ENCODE results near the gene TPM3. TPM values are rescaled to one million over a fixed set of nuclear protein-coding genes. Genes with fewer than 3 reads are reported as not detected.
"Not testable (repeated sequence)": the region's sequence is repeated elsewhere in the genome, so short reads cannot be mapped to it uniquely, and the experiment has no call there.

TPM3 gene
- polyA plus RNA-seq, 1 donor from 2014 or later: 356 TPM

DNA sequence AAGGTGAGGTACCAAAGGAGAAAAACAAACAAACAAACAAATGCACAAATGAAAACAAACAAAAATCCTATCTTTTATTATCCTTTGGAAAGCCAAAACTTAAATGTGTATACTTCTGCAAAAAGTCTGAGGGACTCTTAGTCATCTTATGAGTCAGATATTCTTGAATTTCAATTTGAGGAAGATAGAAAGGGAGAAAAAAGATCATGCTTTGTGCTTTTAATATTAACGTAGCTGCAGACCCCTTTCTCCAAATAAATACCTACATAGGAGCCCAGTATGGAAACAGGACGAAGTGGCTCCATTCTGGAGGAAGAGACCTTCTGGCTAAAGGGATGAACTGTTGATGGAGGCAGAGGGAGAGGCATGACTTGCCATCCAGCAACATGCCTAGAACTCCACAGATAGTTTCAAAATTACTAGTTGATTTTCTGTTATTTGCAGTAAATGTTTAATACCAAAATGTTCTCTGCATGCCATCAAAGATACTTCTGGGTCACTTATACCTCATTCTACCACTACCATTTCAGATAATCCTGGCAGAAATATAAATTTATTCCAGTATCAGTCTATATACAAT, 62.4 kb downstream of the TPM3 start:
- Histone ChIP-seq H3K9me2 (ENCODE audit: insufficient read depth, low read length) (no peaks in the 10 kb centered on the region), H3K27ac (ENCODE audit: low read length) (no peak overlapping the region), H3K27me3 (ENCODE audit: insufficient read depth, low read depth, low read length) (no peaks in the 10 kb centered on the region), H3K4me2 (ENCODE audit: low read length) (no peak overlapping the region), H3K36me3 (ENCODE audit: insufficient read depth, low read length) (no peaks in the 10 kb centered on the region), H3K9ac (ENCODE audit: low read length) (no peak overlapping the region), H4K20me1 (ENCODE audit: insufficient read depth) (no peaks in the 10 kb centered on the region), H3K9me3 (ENCODE audit: low read length) (no peaks in the 10 kb centered on the region), H3F3A (ENCODE audit: insufficient read depth, low read length, poor library complexity, severe bottlenecking) (no peaks in the 10 kb centered on the region), H2AFZ (ENCODE audit: low read depth, low read length) (no peak overlapping the region), H3K4me3 (ENCODE audit: low read length) (no peak overlapping the region), H3K79me2 (replicated peaks; ENCODE audit: insufficient read depth, low read length) (no peaks in the 10 kb centered on the region)
- no peak for TF ChIP-seq TAF1 (IDR thresholded peaks at IDR 0.05; ENCODE audit: low read depth)
- TF ChIP-seq SMC3 (conservative IDR thresholded peaks at IDR 0.05; ENCODE audit: poor library complexity): no peak
- TF ChIP-seq, protein P1, sequence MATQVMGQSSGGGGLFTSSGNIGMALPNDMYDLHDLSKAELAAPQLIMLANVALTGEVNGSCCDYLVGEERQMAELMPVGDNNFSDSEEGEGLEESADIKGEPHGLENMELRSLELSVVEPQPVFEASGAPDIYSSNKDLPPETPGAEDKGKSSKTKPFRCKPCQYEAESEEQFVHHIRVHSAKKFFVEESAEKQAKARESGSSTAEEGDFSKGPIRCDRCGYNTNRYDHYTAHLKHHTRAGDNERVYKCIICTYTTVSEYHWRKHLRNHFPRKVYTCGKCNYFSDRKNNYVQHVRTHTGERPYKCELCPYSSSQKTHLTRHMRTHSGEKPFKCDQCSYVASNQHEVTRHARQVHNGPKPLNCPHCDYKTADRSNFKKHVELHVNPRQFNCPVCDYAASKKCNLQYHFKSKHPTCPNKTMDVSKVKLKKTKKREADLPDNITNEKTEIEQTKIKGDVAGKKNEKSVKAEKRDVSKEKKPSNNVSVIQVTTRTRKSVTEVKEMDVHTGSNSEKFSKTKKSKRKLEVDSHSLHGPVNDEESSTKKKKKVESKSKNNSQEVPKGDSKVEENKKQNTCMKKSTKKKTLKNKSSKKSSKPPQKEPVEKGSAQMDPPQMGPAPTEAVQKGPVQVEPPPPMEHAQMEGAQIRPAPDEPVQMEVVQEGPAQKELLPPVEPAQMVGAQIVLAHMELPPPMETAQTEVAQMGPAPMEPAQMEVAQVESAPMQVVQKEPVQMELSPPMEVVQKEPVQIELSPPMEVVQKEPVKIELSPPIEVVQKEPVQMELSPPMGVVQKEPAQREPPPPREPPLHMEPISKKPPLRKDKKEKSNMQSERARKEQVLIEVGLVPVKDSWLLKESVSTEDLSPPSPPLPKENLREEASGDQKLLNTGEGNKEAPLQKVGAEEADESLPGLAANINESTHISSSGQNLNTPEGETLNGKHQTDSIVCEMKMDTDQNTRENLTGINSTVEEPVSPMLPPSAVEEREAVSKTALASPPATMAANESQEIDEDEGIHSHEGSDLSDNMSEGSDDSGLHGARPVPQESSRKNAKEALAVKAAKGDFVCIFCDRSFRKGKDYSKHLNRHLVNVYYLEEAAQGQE (IDR thresholded peaks at IDR 0.05; ENCODE audit: borderline replicate concordance): no peak
- TF ChIP-seq EP300 (conservative IDR thresholded peaks at IDR 0.05; ENCODE audit: poor library complexity, severe bottlenecking): no peak
- TF ChIP-seq, protein P2, sequence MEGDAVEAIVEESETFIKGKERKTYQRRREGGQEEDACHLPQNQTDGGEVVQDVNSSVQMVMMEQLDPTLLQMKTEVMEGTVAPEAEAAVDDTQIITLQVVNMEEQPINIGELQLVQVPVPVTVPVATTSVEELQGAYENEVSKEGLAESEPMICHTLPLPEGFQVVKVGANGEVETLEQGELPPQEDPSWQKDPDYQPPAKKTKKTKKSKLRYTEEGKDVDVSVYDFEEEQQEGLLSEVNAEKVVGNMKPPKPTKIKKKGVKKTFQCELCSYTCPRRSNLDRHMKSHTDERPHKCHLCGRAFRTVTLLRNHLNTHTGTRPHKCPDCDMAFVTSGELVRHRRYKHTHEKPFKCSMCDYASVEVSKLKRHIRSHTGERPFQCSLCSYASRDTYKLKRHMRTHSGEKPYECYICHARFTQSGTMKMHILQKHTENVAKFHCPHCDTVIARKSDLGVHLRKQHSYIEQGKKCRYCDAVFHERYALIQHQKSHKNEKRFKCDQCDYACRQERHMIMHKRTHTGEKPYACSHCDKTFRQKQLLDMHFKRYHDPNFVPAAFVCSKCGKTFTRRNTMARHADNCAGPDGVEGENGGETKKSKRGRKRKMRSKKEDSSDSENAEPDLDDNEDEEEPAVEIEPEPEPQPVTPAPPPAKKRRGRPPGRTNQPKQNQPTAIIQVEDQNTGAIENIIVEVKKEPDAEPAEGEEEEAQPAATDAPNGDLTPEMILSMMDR (IDR thresholded peaks at IDR 0.05; ENCODE audit: poor library complexity, severe bottlenecking): no peak
- no peak for TF ChIP-seq EZH2 (IDR thresholded peaks at IDR 0.05; ENCODE audit: borderline replicate concordance, insufficient read depth, low read length, poor library complexity, severe bottlenecking)
- no peak for TF ChIP-seq RAD21 (conservative IDR thresholded peaks at IDR 0.05)
- no peak for TF ChIP-seq MXI1 (conservative IDR thresholded peaks at IDR 0.05; ENCODE audit: poor library complexity, severe bottlenecking)
- TF ChIP-seq POLR2AphosphoS5 (IDR thresholded peaks at IDR 0.05): no peak

DNA sequence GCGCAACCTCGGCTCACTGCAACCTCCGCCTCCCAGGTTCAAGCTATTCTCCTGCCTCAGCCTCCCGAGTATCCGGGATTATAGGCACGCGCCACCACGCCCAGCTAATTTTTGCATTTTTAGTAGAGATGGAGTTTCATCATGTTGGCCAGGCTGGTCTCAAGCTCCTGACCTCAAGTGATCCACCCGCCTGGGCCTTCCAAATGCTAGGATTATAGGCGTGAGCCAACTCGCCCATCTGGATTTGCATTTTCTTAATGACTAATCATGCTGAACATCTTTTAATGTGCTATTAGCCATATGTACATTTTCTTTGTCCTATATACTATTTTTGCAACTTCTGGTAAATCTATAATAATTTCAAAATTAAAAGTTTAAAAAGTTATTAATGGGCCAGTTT, 68.7 kb downstream of the TPM3 start:
- not testable (repeated sequence) for H3K79me2 ChIP-seq (replicated peaks; ENCODE audit: insufficient read depth, low read length); H3K4me2 ChIP-seq (ENCODE audit: low read length); H3K4me3 ChIP-seq (ENCODE audit: low read length); H3K27me3 ChIP-seq (ENCODE audit: insufficient read depth, low read depth, low read length); H3F3A ChIP-seq (ENCODE audit: insufficient read depth, low read length, poor library complexity, severe bottlenecking); H3K9ac ChIP-seq (ENCODE audit: low read length); H4K20me1 ChIP-seq (ENCODE audit: insufficient read depth); H3K36me3 ChIP-seq (ENCODE audit: insufficient read depth, low read length); H3K9me3 ChIP-seq (ENCODE audit: low read length); H3K27ac ChIP-seq (ENCODE audit: low read length); H3K9me2 ChIP-seq (ENCODE audit: insufficient read depth, low read length); H2AFZ ChIP-seq (ENCODE audit: low read depth, low read length)

DNA sequence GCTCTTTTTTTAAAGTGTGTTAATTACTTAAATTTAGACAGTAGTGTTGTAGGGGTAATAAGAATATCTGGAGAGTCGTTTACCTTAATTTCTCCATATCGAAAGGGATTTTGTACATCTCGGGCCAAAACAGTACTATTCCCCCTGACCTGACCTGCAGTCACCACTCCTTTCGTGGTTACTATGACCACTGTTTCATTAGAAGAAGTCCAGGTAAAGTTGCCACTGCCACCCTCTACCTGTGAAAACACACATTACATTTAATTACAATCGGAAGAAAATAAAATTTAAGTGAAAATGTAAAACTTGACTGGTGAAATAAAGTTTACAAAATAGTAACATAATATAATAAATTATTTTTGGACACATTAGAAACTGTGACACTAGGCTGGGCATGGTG, 74.3 kb downstream of the TPM3 start:
- Histone ChIP-seq H4K20me1 (ENCODE audit: insufficient read depth) (no peaks in the 10 kb centered on the region), H3K9me2 (ENCODE audit: insufficient read depth, low read length) (no peaks in the 10 kb centered on the region), H3K36me3 (ENCODE audit: insufficient read depth, low read length) (no peaks in the 10 kb centered on the region), H3F3A (ENCODE audit: insufficient read depth, low read length, poor library complexity, severe bottlenecking) (no peaks in the 10 kb centered on the region), H3K27ac (ENCODE audit: low read length) (no peak overlapping the region), H3K9me3 (ENCODE audit: low read length) (no peaks in the 10 kb centered on the region), H3K4me2 (ENCODE audit: low read length) (no peak overlapping the region), H2AFZ (ENCODE audit: low read depth, low read length) (no peak overlapping the region), H3K27me3 (ENCODE audit: insufficient read depth, low read depth, low read length) (no peaks in the 10 kb centered on the region), H3K79me2 (replicated peaks; ENCODE audit: insufficient read depth, low read length) (no peaks in the 10 kb centered on the region), H3K9ac (ENCODE audit: low read length) (no peak overlapping the region), H3K4me3 (ENCODE audit: low read length) (no peak overlapping the region)
- no peak for TF ChIP-seq TAF1 (IDR thresholded peaks at IDR 0.05; ENCODE audit: low read depth)
- TF ChIP-seq RAD21 (conservative IDR thresholded peaks at IDR 0.05): no peak
- TF ChIP-seq MXI1 (conservative IDR thresholded peaks at IDR 0.05; ENCODE audit: poor library complexity, severe bottlenecking): no peak
- no peak for TF ChIP-seq EZH2 (IDR thresholded peaks at IDR 0.05; ENCODE audit: borderline replicate concordance, insufficient read depth, low read length, poor library complexity, severe bottlenecking)
